Chondrocyte (in vitro differentiated cells): ENCODE data around the gene TRAF2. TPM values are rescaled to one million over a fixed set of nuclear protein-coding genes. Genes with fewer than 3 reads are reported as not detected.
A peak's percentile ranks its signal among the peaks of the same experiment; 100 is the strongest.
"Not testable (repeated sequence)": the region's sequence is repeated elsewhere in the genome, so short reads cannot be mapped to it uniquely, and the experiment has no call there.

Experiments used
- DNase-seq: peaks from one replicate; pipeline ENCODE4 v3.0.0; 2021; ENCODE audit warnings: mixed read lengths, low spot score
- H3K27ac Mint-ChIP-seq: one replicate; pipeline ENCODE4 v1.8.0; 2021; ENCODE audit warnings: mild to moderate bottlenecking, moderate library complexity, mixed read lengths; ENCODE audit not compliant: unreplicated experiment
- H3K27me3 Mint-ChIP-seq: 2 replicates; pipeline ENCODE4 v1.8.0; 2021; ENCODE audit warnings: low read depth, mixed read lengths
- H3K36me3 Mint-ChIP-seq: 2 replicates; pipeline ENCODE4 v1.8.0; 2021; ENCODE audit warnings: low read depth, mixed read lengths
- H3K4me1 Mint-ChIP-seq: 2 replicates; pipeline ENCODE4 v1.8.0; 2021; ENCODE audit warnings: low read depth, mild to moderate bottlenecking, mixed read lengths
- H3K4me3 Mint-ChIP-seq: one replicate; pipeline ENCODE4 v1.8.0; 2021; ENCODE audit warnings: mild to moderate bottlenecking, moderate library complexity, mixed read lengths; ENCODE audit not compliant: unreplicated experiment
- H3K9me3 Mint-ChIP-seq: 2 replicates; pipeline ENCODE4 v1.8.0; 2021; ENCODE audit warnings: low read depth, mixed read lengths
- CTCF ChIP-seq: fragments of 200-600 bp; sonication (generic); IDR thresholded peaks from 2 replicates; pipeline ENCODE4 v1.5.0; 2021; ENCODE audit warnings: antibody characterized with exemption, mild to moderate bottlenecking, moderate library complexity
- total RNA-seq: library from RNA; stranded (reverse); gene quantifications from 3 replicates; pipeline ENCODE4 v1.2.1, GENCODE V29; 2021

TRAF2 gene
- total RNA-seq, 1 donor from 2014 or later: 10.4 TPM

GRCh38 chr9:136839229-136840139 is 46.8 kb upstream of the TRAF2 start:
- no peak overlapping the region for H3K4me3 Mint-ChIP-seq
- TF ChIP-seq CTCF: no peak
- H3K36me3 Mint-ChIP-seq: peaks cover 3% of the 10 kb centered on the region
- no peaks in the 10 kb centered on the region for H3K27me3 Mint-ChIP-seq
- H3K9me3 Mint-ChIP-seq: no peaks in the 10 kb centered on the region
- H3K27ac Mint-ChIP-seq: peak overlapping the region; percentile 94
- peaks cover 35% of the 10 kb centered on the region for H3K4me1 Mint-ChIP-seq
- no peak for DNase-seq

GRCh38 chr9:136840140-136840876 is 46.0 kb upstream of the TRAF2 start:
- no peak for TF ChIP-seq CTCF
- H3K9me3 Mint-ChIP-seq: no peaks in the 10 kb centered on the region
- no peaks in the 10 kb centered on the region for H3K27me3 Mint-ChIP-seq
- H3K36me3 Mint-ChIP-seq: peaks cover 3% of the 10 kb centered on the region
- no peak overlapping the region for H3K4me3 Mint-ChIP-seq
- H3K4me1 Mint-ChIP-seq: peaks cover 35% of the 10 kb centered on the region
- DNase-seq: no peak
- peak overlapping the region; percentile 94 for H3K27ac Mint-ChIP-seq

- H3K27ac Mint-ChIP-seq: peak overlapping the region; percentile 78
- DNase-seq: no peak
These were observed 45.3 kb upstream of the TRAF2 start for GRCh38 chr9:136840877-136841645.

GRCh38 chr9:136841646-136842379 is 44.5 kb upstream of the TRAF2 start:
- not testable (repeated sequence) for H3K9me3 Mint-ChIP-seq, DNase-seq, H3K27me3 Mint-ChIP-seq, H3K36me3 Mint-ChIP-seq
- Mint-ChIP-seq H3K27ac (peak overlapping the region; percentile 80), H3K4me1 (peaks cover 39% of the 10 kb centered on the region), H3K4me3 (peak overlapping the region; percentile 73)

More at GRCh38 chr9:136840877-136841645, 45.3 kb upstream of the TRAF2 start:
- H3K36me3 Mint-ChIP-seq: peaks cover 3% of the 10 kb centered on the region
- H3K9me3 Mint-ChIP-seq: no peaks in the 10 kb centered on the region
- H3K4me3 Mint-ChIP-seq: peak overlapping the region; percentile 38
- H3K4me1 Mint-ChIP-seq: peaks cover 35% of the 10 kb centered on the region
- no peaks in the 10 kb centered on the region for H3K27me3 Mint-ChIP-seq
- no peak for TF ChIP-seq CTCF

GRCh38 chr9:136842380-136842948 is 43.9 kb upstream of the TRAF2 start, which contains the start of gene AJM1:
Gene AJM1 (plus strand): TSS chr9:136842478. CDS start chr9:136844415, 1,937 bp downstream.
- DNase-seq, H3K9me3 Mint-ChIP-seq, H3K36me3 Mint-ChIP-seq, H3K27me3 Mint-ChIP-seq: not testable (repeated sequence)
- H3K4me1 Mint-ChIP-seq: peaks cover 39% of the 10 kb centered on the region
- H3K27ac Mint-ChIP-seq: peak within 1 kb of the TSS; percentile 80
- H3K4me3 Mint-ChIP-seq: peak within 1 kb of the TSS; percentile 73
- peak; percentile 91 for TF ChIP-seq CTCF

- not testable (repeated sequence) for H3K27me3 Mint-ChIP-seq, H3K4me3 Mint-ChIP-seq, H3K9me3 Mint-ChIP-seq, DNase-seq, H3K36me3 Mint-ChIP-seq
- Mint-ChIP-seq H3K27ac (peak overlapping the region; percentile 36), H3K4me1 (peaks cover 41% of the 10 kb centered on the region)
These were observed 43.0 kb upstream of the TRAF2 start for GRCh38 chr9:136843159-136843800.
